AG09309 (cell line): Measurements from ENCODE around the gene SYT7.

Experiments used
- DNase-seq: peaks from one replicate; pipeline ENCODE4 v3.0.0-alpha.2; 2010; ENCODE audit warnings: low read depth
- H3K4me3 ChIP-seq: 2 replicates; pipeline ENCODE4 v1.5.1; 2011; ENCODE audit warnings: mild to moderate bottlenecking, low read depth, low read length, moderate library complexity; ENCODE audit not compliant: control insufficient read depth
- CTCF ChIP-seq: IDR thresholded peaks from 2 replicates; pipeline ENCODE4 v1.5.1; 2011; ENCODE audit warnings: mild to moderate bottlenecking, low read depth, low read length, inconsistent platforms; ENCODE audit not compliant: insufficient read depth, control insufficient read depth; ENCODE audit errors: missing control alignments

Gene SYT7

GRCh38 chr11:61538636-61538961, 42.3 kb downstream of the SYT7 start:
- no peak for DNase-seq
- TF ChIP-seq CTCF, result no peak
- no peak overlapping the region for H3K4me3 ChIP-seq

DNA sequence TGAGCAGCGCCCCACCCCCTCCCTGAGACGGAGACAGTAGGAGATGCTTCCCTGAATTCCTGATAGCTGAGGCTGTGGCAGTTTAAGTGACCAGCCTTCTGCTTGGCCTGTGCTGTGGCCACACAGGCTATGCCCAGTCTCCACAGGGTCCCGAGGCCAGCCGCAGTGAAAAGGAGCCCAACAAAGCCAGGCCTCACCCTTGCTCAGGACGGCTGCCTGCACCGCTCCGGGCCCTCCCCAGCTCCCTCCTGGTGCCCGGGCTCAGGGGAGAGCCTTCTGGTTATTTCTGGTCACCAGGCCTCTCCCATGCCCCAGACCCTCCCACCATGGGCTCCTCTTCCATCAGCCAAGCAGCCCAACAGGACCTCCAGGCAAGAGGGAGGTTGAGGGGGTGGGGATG, 43.5 kb downstream of the SYT7 start:
- TF ChIP-seq CTCF, result no peak
- no peak for DNase-seq
- H3K4me3 ChIP-seq, result no peak overlapping the region

DNA sequence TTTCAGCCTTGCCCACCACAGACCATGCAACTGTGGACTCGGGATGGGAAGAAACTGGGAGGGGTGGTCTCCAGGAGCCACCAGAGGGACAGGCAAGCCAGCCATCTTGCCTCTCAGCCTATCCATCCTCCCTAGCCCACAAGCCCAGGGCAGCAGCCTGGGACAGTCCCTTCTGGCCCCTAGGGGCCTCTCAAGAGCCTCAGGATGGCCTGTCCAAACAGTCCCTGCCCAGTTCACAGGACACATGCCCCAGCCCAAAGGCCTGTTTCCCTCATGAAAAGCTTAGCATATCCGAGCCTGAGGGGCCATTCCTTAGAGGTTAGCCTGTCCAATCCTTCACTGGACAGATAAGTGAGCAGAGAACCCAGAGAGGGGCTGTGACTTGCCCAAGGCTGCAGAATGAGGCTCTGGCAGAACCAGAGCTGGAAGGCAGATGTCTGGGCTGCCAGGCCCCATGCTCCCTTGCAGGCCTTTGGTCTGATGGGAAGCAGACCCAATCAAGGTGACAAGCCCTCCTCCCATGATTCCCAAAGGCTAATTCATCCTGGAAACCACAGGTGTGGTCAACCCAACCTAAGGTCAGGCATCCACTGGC, 44.1 kb downstream of the SYT7 start:
- DNase-seq, result no peak
- H3K4me3 ChIP-seq, result no peak overlapping the region
- TF ChIP-seq CTCF, result no peak

DNA sequence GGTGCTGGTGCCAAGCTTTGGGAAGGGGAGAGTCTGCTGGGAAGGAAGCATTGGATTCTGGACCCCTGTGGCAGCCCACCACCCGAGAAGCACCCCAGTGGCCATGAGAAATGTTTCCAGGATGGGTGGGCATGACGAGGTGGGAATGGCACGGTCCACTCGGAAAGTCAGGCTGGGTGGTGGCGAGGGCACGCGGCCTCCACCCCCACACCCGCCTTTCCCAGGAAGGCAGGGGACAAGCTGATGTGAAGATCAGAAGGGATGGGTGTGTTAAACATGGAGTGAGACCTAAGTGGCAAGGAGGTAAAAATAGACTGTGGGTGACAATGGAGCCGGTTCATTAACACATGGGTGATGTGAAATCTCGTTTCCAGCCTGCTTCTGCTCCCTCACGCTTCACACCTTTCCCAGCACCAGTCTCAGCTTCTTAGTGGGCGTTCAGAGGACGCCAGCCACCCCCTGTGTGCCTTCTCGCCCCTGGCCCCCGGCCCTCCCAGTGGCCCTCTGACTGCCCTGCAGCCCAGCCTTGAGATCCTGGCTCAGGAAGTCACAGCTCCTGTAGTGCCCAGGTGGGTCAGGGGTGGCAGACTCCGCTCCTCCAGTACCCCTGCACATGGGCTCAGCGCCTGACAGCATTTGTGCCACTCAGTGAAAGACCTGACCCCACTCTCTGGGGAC, 44.7 kb downstream of the SYT7 start:
- no peak for DNase-seq
- TF ChIP-seq CTCF, result no peak
- no peak overlapping the region for H3K4me3 ChIP-seq

- TF ChIP-seq CTCF, result no peak
- H3K4me3 ChIP-seq, result no peak overlapping the region
- DNase-seq, result no peak
Measured at GRCh38 chr11:61534933-61535839, 45.7 kb downstream of the SYT7 start.

GRCh38 chr11:61534025-61534932, 46.6 kb downstream of the SYT7 start:
- no peak overlapping the region for H3K4me3 ChIP-seq
- DNase-seq, result no peak
- no peak for TF ChIP-seq CTCF
